Chondrocyte (in vitro differentiated cells): Measurements from ENCODE around the gene LPIN3. TPM values are rescaled to one million over a fixed set of nuclear protein-coding genes. Genes with fewer than 3 reads are reported as not detected.

Source experiments
- DNase-seq: peaks from one replicate; pipeline ENCODE4 v3.0.0; 2021; ENCODE audit warnings: mixed read lengths, low spot score
- H3K27ac Mint-ChIP-seq: one replicate; pipeline ENCODE4 v1.8.0; 2021; ENCODE audit warnings: mild to moderate bottlenecking, moderate library complexity, mixed read lengths; ENCODE audit not compliant: unreplicated experiment
- H3K27me3 Mint-ChIP-seq: 2 replicates; pipeline ENCODE4 v1.8.0; 2021; ENCODE audit warnings: low read depth, mixed read lengths
- H3K36me3 Mint-ChIP-seq: 2 replicates; pipeline ENCODE4 v1.8.0; 2021; ENCODE audit warnings: low read depth, mixed read lengths
- H3K4me1 Mint-ChIP-seq: 2 replicates; pipeline ENCODE4 v1.8.0; 2021; ENCODE audit warnings: low read depth, mild to moderate bottlenecking, mixed read lengths
- H3K4me3 Mint-ChIP-seq: one replicate; pipeline ENCODE4 v1.8.0; 2021; ENCODE audit warnings: mild to moderate bottlenecking, moderate library complexity, mixed read lengths; ENCODE audit not compliant: unreplicated experiment
- H3K9me3 Mint-ChIP-seq: 2 replicates; pipeline ENCODE4 v1.8.0; 2021; ENCODE audit warnings: low read depth, mixed read lengths
- CTCF ChIP-seq: fragments of 200-600 bp; sonication (generic); IDR thresholded peaks from 2 replicates; pipeline ENCODE4 v1.5.0; 2021; ENCODE audit warnings: antibody characterized with exemption, mild to moderate bottlenecking, moderate library complexity
- total RNA-seq: library from RNA; stranded (reverse); gene quantifications from 3 replicates; pipeline ENCODE4 v1.2.1, GENCODE V29; 2021

Gene LPIN3
- total RNA-seq, 1 donor from 2014 or later, result 3.3 TPM

- Mint-ChIP-seq H3K9me3 (no peaks in the 10 kb centered on the region), H3K27ac (no peak overlapping the region), H3K27me3 (peaks cover 23% of the 10 kb centered on the region), H3K4me1 (no peaks in the 10 kb centered on the region), H3K36me3 (no peaks in the 10 kb centered on the region), H3K4me3 (no peak overlapping the region)
- DNase-seq, result no peak
- TF ChIP-seq CTCF, result no peak
Observed at GRCh38 chr20:41379551-41379950, 38.9 kb downstream of the LPIN3 start.

GRCh38 chr20:41380551-41381193, 40.1 kb downstream of the LPIN3 start:
- H3K27me3 Mint-ChIP-seq, result peaks cover 23% of the 10 kb centered on the region

GRCh38 chr20:41382791-41383305, 42.2 kb downstream of the LPIN3 start:
- TF ChIP-seq CTCF, result no peak
- DNase-seq, result peak; percentile 7
- Mint-ChIP-seq H3K27me3 (peaks cover 10% of the 10 kb centered on the region), H3K9me3 (no peaks in the 10 kb centered on the region), H3K36me3 (no peaks in the 10 kb centered on the region), H3K4me3 (no peak overlapping the region), H3K27ac (no peak overlapping the region), H3K4me1 (peaks cover 4% of the 10 kb centered on the region)

More at GRCh38 chr20:41380551-41381193, 40.1 kb downstream of the LPIN3 start:
- Mint-ChIP-seq H3K4me1 (no peaks in the 10 kb centered on the region), H3K36me3 (no peaks in the 10 kb centered on the region), H3K9me3 (no peaks in the 10 kb centered on the region), H3K4me3 (no peak overlapping the region), H3K27ac (no peak overlapping the region)
- TF ChIP-seq CTCF, result no peak
- DNase-seq, result peak; percentile 40

- Mint-ChIP-seq H3K36me3 (no peaks in the 10 kb centered on the region), H3K4me1 (peaks cover 7% of the 10 kb centered on the region), H3K9me3 (no peaks in the 10 kb centered on the region), H3K27me3 (no peaks in the 10 kb centered on the region), H3K27ac (no peak overlapping the region), H3K4me3 (no peak overlapping the region)
- peak; percentile 55 for DNase-seq
- TF ChIP-seq CTCF, result no peak
Observed at GRCh38 chr20:41386502-41387427, 46.1 kb downstream of the LPIN3 start.

- Mint-ChIP-seq H3K4me1 (peaks cover 12% of the 10 kb centered on the region), H3K9me3 (no peaks in the 10 kb centered on the region), H3K4me3 (no peak overlapping the region), H3K27me3 (no peaks in the 10 kb centered on the region), H3K36me3 (no peaks in the 10 kb centered on the region), H3K27ac (no peak overlapping the region)
- TF ChIP-seq CTCF, result peak; percentile 43
- peak; percentile 46 for DNase-seq
Observed at GRCh38 chr20:41387444-41387851, 46.8 kb downstream of the LPIN3 start.
